Pons (tissue), 1 donor: ENCODE results near the gene SH3D19.

Source experiments
- DNase-seq: peaks from one replicate; pipeline ENCODE4 v3.0.0-alpha.2; 2016; ENCODE audit warnings: low spot score

The SH3D19 gene

GRCh38 chr4:151198748-151199147, 126.7 kb downstream of the SH3D19 start:
- peak; percentile 89 for DNase-seq

GRCh38 chr4:151197247-151197646, 128.2 kb downstream of the SH3D19 start:
- no peak for DNase-seq

DNA sequence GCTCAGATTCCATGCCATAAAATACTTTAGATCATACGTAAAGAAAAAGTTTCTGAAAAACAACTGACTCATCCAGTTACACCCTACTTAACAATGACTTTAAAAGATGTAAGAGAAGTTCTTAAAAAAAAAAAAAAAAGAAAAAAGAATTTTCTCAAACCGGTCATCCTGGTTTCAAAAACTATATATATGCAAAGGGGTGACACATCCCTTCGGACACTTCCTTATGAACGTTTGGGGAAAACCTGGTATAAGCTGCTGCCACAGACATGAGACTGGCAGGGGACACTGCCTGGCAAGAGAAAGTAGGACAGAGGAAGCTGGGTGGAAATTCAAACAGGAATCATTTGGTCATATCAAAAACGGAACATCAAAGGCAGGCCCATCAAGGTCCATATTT, 129.6 kb downstream of the SH3D19 start:
- DNase-seq: no peak

- no peak for DNase-seq
Observed at GRCh38 chr4:151193414-151193813, 132.0 kb downstream of the SH3D19 start.

- no peak for DNase-seq
Observed at GRCh38 chr4:151192556-151193235, 132.7 kb downstream of the SH3D19 start.

GRCh38 chr4:151184523-151185458, 140.6 kb downstream of the SH3D19 start:
- no peak for DNase-seq

- no peak for DNase-seq
Observed at GRCh38 chr4:151182455-151182996, 142.9 kb downstream of the SH3D19 start.

DNA sequence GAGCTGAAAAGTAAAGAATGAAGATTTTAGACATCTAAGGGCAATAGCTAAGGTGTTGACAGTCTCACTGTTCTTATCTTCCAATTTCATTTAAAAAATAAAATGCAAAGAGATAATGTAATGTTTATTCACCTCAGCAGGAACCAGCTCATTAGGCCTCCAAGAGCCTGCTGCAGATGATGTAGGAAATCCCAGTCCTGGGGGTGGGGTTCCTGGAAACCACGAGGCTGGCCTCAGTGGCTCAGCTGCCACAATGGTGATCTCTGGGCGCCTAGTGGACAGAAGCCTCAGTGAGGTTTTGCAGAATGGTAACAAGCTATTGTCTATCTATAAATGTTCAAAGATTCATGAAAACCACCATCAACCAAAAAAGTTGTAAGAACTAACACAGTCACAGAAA, 148.7 kb downstream of the SH3D19 start:
- DNase-seq: no peak

DNA sequence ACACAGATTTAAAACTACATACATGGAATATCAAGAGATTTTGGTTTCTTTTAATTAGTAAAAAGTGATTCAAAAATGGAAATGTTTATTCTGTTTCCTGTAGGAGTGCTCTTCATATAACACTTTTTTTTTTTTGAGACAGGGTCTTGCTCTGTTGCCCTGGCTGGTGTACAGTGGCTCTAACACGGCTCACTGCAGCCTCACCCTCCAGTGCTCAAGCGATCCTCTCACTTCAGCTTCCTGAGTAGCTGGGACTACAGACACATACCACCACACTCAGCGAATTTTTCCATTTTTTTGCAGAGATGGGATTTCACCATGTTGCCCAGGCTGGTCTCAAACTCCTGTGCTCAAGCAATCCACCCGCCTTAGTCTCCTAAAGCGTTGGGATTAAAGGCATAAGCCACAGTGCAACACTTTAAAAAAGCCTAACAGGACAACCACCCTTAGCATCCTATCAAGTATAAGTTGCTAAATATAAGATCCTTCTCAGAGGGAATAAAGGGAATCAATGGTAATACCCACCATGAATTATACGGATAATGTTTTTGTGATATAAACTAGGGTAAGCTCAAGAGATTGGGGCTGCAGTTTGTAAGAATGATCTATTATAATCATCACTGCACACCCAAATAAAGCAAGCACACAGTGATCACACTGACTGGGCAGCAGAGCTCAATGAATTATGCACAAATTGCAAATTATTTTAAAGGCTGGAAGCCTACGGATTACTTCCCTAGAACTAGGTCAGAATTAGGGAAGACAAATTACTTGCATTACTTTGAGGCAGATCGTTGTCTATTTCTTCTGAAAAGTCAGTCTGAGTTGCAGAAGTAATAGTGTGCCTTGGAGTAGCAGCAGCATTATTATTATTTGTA, 149.4 kb downstream of the SH3D19 start:
- DNase-seq: no peak

- no peak for DNase-seq
Observed at GRCh38 chr4:151175233-151175632, 150.2 kb downstream of the SH3D19 start.

- no peak for DNase-seq
Observed at GRCh38 chr4:151174784-151175183, 150.6 kb downstream of the SH3D19 start.

- no peak for DNase-seq
Observed at GRCh38 chr4:151173871-151174270, 151.5 kb downstream of the SH3D19 start.

DNA sequence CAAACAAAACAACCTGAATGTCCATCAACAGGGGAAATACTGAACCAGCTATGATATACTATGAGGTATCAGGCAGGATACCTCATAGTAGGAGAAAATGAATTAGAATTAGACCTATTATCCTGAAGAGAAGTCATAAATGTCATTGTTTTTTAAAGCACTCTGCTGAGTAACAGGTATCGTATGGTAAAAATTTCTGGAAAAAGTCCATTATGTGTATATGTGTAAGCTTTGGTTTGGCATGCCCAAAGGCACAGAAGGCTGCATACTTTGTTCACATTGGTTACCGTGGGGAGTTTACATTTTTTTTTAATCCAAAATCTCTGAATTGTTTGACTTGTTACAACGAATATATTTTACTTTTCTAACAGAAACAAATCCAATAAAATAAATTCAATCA, 155.5 kb downstream of the SH3D19 start:
- no peak for DNase-seq

GRCh38 chr4:151169223-151169622, 156.2 kb downstream of the SH3D19 start:
- DNase-seq: peak; percentile 92

GRCh38 chr4:151167561-151167960, 157.8 kb downstream of the SH3D19 start:
- DNase-seq: no peak

GRCh38 chr4:151166636-151167035, 158.8 kb downstream of the SH3D19 start:
- DNase-seq: no peak

DNA sequence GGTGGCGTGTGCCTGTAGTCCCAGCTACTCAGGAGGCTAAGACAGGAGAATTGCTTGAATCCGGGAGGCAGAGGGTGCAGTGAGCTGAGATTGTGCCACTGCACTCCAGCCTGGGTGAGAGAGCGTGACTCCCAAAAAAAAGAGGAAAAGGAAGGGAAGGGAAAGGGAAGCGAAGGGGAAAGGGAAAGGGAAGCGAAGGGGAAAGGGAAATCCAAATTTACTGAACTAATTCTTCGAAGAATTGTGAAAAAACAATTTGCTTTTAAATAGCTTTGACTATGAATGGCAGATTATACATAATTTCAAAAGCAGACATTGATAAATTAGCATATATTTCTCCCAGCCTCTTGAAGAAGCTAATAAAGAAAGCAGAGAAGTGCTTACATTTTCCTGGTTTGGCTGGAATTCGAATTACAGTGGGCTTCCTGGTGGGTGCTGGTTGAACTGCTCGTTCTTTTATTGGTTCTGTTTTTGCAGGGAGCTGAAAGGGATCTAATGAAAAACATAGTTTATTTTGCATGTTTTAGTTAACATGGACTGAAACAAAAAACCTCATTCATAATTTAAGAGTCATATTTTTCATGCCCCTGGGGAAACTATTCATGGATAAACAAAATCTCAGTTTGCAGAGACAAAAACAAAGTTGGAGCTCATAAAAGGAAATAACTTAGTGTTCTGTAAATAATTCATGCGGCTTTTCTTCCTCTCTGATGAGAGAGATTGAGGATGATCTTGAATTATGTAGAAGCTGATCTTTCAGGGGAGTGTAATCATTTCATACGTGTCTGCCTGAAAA, 160.0 kb downstream of the SH3D19 start:
- DNase-seq: no peak

DNA sequence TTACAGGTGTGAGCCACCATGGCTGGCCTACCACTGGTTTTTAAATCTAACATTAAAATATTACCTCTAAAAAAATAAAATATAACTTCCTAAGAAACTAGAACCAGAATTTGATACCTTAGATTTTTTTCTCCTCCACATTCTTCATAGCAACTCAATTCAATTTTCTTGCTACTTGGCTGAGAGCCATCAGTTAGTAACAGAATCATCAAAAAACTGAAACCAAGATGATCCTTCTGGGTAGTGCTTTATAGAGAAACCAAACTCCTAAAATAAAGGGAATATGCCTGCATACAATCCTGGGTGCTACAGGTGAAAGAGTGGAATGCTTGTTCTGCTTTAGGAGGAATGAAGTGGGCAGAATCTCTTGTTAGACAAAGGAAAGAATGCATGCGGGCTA, 161.6 kb downstream of the SH3D19 start:
- no peak for DNase-seq

DNA sequence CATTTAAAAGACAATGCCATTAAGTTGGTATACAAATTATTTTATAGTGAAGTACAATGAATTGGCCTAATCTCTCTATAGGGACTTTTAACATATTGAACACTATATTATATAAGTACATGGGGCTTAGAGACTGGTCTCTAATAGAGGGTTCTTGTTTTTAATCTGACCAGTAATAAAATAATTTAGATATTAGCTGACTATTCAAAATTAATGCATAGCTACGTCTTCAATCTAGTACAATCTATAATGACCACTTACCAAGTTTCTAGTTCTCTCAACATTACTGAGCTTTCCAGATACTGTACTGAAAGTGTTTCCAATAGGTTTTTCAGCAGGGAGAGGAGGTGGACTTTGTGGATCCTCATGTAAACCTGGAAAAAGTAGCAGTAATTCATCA, 166.4 kb downstream of the SH3D19 start:
- no peak for DNase-seq

- no peak for DNase-seq
Observed at GRCh38 chr4:151157543-151157942, 167.9 kb downstream of the SH3D19 start.

DNA sequence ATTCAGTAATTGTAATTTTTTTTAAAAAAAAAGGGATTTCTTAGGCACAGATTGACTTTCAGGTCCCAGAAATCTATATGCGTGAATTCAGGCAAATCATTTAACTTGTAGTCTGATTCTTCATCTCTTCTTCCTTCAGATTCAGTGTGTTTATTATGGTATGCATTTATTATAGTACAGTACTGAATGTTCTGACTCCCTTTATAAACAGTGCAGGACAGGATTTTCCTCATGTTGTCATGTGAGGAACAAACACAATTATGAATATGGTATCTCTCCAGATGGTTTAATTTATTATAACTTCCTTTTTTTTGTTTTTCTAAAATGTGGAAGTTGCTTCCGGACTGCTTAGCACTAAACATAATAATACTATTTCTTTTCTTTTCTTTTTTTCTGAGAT, 171.8 kb downstream of the SH3D19 start:
- no peak for DNase-seq
